ENCODE results near the gene PRSS33. TPM values are rescaled to one million over a fixed set of nuclear protein-coding genes. Genes with fewer than 3 reads are reported as not detected.

PRSS33 gene, protein sequence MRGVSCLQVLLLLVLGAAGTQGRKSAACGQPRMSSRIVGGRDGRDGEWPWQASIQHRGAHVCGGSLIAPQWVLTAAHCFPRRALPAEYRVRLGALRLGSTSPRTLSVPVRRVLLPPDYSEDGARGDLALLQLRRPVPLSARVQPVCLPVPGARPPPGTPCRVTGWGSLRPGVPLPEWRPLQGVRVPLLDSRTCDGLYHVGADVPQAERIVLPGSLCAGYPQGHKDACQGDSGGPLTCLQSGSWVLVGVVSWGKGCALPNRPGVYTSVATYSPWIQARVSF
- total RNA-seq: not detected in 2 replicates

DNA sequence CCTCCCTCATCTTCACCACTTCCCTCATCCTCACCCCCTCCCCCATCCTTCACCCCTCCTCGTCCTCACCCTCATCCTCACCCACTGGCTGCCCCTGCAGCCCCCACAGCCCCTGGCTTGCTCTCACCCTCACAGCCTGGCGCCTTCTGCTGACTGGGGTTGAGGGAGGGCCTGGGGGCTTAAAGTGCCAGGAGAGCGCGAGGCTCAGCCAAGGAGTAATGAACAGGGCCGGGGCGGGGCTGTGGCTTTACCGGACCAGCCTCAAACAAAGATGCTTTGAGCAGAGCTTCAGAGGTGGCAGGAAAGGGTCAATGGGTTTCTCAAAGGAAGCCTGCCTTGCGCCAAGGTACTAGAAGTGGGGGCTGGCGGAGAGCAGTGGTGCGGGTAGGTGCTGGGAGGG is at the start of gene PRSS33:
Gene PRSS33 (minus strand): TSS at position 155 of the 400 bp plus-strand sequence. CDS start 1,013 bp downstream, outside the sequence.
- DNase-seq (ENCODE audit: low read depth in 2 of 2): no peak

DNA sequence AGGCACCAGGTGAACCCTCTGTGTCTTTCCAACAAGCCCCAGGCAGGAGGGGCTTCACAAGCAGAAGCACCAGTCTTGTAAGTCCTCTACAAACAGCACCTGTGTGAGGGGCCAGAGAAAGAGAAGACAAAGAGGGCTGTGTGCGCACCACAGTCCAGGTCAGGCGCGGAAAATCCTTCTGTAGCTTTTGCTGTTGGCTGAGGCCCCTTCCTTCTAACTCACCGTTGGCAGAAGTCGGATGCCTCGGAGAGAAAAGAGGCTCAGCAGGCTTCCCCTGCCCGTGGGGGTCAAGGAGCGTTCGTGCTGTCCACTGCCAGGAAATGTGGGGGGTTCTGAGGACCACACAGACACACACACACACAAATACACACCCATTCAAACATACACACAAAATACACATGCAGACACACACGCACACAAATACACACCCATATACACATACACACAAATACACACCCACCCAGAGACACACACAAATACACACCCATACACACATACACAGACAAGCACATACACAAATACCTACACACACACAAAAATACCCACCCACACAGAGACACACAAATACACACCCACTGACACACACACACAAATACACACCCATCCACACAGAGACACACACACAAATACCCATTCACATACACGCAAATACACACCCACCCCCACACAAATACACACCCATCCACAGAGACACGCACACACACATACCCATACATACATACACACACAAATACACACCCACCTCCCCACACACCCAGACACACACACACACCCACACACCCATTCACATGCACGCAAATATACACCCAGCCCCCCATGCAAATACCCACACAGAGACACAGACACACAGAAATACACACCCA is 49.5 kb upstream of the PRSS33 start:
- DNase-seq (ENCODE audit: low read depth in 2 of 2): no peak

DNA sequence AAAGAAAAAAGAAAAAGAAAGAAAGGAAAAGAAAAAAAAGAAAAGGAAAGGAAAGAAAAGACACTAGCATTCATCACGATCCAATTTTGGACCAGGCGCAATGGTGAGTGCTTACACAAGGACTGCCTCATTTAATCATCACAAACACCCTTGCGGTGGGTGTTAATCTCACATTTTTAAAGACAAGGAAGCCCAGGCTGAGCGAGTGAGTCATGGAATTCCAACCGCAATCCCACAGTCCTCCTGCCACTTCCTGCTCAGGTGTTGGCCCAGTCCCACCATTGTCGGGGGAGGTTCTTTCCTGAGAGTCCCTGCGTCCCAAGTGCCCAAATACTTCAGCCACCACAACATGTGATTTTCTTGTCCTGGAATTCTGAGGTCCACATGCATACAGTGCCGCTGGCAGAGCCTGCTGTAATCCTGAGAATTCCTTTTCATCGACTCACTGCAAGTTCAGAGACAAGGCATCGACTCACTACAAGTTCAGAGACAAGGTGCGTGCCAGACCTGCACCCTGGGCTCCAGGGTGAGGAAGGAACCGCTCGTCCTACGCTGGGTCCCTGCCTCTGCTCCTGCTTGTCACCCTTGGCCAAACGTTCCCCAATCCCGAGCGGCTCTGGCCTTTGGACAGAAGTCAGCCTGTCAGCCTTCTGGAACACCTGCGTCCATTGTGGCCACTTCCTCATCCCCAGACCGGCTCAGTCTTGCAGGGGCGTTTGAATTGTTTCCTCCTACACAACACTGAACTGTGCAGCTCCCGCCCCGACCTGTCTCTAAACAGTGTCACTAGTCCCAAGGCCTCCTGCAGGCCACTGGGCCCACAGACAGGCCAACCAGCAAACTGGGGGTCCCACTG is 48.5 kb upstream of the PRSS33 start:
- peak; percentile 54 to 80 for DNase-seq (ENCODE audit: low read depth in 2 of 2)

DNA sequence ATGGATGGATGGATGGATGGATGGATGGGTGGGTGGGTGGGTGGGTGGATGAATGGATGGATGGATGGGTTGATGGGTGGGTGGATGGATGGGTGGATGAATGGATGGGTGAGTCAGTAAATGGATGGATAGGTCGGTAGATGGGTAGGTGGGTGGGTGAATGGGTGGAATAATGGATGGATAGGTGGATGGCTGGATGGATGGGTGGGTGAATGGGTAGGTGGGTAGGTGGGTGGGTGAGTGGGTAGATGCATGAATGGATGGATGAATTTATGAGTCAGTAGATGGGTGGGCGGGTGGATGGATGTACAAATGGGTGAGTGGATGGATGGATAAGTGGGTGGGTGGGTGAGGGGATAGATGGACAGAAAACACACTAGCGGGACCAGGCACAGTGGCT is 47.6 kb upstream of the PRSS33 start:
- DNase-seq (ENCODE audit: low read depth in 2 of 2): no peak

DNA sequence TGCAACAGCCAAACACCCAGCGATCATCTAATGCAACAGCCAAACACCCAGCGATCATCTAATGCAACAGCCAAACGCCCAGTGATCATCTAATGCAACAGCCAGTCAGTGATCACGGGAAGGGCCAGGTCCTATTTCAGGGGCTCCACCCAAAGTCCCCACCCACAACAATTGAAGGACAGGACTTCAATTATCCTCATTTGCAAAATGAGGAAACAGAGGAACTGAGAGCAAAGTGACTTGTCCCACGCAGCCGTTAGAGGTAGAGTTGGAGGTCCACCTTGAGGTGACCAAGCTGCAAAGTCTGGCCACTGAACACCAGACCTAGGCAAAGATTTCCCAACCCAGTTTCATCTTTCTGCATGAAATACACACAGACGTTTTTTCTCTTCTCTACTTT is 46.4 kb upstream of the PRSS33 start:
- no peak for DNase-seq (ENCODE audit: low read depth in 2 of 2)

DNA sequence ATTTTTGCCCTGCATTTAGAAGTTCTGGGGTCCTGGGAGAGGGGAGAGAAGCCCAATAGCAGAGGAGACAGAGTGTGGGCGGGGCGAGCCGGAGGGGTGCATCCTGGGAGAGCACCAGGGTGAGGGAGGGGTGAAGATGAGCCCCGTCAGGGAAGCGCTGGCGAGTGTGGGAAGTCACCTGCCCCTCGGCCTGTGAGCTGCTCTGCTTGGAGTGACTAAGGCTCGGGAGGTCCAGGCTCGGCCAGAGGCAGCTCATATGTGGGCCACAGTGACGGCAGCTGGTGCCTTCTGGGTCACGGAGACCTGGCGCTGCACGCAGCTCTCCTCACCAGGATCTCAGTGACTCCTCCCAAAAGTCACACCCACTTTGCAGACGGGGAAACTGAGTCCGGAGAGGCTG is 43.8 kb upstream of the PRSS33 start:
- no peak for DNase-seq (ENCODE audit: low read depth in 2 of 2)

DNA sequence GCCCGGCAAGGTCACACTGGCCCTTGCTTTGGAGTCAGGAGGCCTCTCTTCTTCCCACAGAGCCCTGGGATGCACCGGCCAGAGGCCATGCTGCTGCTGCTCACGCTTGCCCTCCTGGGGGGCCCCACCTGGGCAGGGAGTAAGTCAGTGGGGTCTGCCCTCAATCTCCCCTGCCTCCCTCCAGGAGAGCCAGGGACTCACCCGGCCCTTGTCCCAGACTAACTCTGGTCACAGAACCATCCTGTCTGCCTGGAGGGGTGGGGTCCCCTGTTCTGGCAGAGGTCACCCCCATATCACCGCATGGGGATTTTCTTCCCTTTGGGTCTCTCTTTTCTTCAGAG is 43.0 kb upstream of the PRSS33 start:
- no peak for DNase-seq (ENCODE audit: low read depth in 2 of 2)

DNA sequence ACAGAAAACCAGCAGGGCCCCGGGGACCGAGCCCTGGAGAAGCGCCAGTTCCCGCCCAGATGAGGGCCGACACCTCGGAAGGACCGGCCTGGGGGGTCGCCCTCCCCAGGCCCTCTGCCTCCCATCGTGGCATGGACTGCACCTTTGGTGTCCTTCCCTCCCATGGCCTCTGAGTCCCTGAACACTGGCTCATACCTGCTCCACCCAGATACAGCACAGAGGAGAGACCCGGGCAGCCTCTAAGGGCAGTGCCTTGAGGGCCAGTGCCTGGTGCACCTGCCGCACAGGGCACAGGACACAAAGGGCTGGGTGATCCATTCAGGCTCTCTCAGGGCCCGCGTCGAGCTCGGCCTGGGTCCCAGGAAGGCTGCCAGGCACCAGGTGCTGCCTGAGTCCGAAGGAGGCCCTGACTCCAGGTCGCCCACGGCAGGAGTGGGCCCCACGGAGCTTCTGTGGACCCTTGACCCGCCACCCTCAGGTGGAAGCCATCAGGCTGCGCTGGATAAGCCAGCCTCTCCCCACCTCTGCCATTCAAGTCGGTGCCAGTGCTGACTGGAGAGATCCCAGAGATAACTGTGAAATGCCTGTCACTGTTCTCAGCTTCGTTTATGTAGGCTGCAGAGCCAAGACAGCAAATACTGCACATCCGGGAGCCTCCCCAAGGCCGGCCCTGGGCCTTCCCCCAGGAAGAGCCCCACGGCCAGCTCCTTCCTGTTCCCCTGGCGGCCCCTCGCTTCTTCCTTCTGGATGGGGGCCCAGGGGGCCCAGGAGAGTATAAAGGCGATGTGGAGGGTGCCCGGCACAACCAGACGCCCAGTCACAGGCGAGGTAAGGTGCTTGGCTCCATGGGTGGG is 42.4 kb upstream of the PRSS33 start, which contains the start of gene ZG16B:
Gene ZG16B (plus strand): TSS at position 803 of the 854 bp plus-strand sequence. CDS start 139 bp downstream, outside the sequence.
- peak in 1 of 2 donors; percentile 24 for DNase-seq (ENCODE audit: low read depth in 2 of 2)

DNA sequence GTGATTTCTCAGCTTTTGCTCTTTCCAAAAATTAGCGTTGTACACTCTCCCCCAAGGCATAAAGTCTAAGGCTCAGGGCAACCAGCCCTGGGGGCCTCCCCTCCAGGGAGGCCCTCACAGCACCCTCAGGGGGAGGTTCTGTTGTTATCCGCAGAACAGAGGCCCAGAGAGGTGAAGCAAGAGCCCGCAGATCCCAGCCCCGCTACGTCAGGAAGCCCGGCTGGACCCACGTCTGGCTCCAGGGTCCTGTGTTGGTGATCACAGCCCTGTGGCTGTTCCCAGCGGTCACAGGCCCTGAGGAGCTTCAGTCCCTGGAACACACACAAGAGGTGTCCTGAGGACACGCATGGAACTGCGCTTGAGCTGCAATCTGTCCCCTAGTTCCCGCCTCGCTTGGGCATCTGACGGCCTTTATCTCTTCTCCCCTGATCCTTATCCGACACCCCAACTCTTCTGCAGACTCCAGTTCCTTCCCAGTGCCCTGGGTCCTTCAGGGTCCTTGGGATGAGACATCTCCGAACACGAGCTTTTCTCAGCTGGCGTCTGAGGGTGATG is 41.6 kb upstream of the PRSS33 start:
- DNase-seq (ENCODE audit: low read depth in 2 of 2): no peak

DNA sequence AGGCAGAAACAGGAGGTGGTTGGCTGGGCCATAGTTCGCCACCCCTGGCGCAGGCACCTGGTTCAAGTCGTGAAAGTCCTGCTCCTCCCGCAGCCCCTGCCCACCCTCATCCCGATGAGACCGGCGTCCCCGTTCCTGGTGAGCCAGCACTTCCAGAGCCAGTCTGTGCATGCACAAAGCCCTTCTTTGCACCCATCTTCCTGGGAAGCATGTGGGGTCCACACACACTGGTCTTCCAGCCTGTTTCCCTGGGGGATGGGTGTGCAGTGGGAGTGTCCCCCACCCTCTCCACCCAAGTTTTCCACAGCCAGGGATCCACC is 41.1 kb upstream of the PRSS33 start:
- no peak for DNase-seq (ENCODE audit: low read depth in 2 of 2)

DNA sequence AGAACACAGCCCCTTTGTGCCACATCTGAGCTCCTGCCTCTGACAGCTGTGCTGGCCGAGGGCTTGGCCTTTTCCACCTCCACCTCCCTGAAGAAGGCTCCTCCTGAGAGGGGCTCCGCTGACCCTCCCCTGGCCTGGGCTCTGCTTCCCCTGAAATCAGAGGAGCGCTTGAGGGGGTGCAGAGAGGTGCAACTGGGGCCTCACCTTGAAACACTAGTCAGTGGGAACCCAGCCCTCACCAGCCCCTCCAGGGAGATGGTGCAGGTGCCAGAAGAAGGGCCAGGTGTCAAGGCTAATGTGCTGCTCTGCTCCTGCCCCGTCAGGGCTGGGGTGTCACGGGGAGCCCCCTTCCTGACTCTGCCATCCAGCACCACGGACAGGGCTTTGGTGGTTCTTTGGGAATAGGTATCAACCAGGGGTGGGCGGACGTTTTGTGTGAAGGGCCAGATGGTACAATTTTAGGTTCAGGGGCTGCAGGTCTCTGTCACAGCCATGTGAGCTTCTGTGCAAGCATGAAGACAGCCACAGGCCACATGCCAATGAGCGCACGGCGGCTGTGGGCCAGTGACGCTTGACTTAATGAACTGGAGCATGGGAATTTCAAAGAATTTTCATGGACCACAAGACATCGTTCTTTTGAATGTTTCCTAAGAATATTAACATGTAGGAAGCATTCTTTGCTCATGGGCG is 40.6 kb upstream of the PRSS33 start:
- no peak for DNase-seq (ENCODE audit: low read depth in 2 of 2)

DNA sequence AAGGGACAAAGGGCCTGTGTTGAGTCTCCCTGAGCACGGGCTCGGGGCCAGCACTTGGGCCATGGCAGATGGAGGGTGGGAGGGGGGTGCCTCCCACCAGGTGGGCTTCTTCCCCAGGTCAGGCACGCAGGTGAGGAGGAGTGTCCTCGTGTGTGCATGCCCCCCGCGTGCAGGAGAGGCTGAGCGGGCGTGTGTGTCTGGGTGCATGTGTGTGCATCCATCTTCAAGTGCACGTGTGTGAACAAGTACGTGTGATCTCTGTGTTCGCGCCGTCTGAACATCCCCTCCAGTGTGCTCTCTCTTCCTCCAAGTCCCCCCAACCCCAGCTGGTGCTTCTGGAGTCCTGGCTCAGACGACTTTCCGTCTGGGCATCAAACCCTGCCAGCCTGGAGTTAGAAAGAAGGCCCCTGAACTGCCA is 40.0 kb upstream of the PRSS33 start:
- no peak for DNase-seq (ENCODE audit: low read depth in 2 of 2)

DNA sequence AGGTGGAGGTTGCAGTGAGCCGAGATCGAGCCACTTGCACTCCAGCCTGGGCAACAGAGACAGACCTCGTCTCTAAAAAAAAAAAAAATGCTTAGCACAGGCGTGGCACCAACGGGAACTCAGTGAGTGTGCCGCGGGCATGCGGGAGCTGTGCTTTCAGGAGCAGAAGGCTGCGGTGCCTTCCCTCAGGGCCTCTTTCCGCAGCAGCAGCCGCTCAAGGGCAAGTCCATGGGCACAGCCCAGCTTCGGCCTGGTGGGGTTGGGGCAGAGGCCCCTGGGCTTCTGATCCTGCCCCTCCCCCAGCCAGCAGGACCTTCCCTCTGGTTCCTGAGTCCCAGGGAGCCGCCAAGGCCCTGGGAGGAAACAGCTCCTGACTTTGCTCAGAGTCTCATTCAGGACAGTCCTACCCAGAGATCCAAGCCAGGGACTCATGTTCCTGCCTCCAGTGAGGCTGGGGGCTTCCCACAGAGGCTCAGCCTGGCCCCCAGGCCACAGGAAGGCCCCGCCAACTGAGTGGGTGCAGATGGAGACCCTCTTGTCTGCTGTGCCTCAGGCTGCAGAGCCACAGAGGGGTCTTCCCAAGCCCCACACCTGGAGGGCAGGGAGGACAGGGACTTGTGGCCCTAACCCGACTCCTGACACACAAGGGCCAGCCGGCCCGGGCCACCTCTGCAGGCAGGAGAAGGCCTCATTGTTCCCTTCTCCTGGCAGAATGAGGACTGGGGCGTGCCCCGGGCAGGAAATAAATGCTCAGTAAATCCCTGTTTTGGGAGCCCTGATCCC is 39.4 kb upstream of the PRSS33 start:
- no peak for DNase-seq (ENCODE audit: low read depth in 2 of 2)

DNA sequence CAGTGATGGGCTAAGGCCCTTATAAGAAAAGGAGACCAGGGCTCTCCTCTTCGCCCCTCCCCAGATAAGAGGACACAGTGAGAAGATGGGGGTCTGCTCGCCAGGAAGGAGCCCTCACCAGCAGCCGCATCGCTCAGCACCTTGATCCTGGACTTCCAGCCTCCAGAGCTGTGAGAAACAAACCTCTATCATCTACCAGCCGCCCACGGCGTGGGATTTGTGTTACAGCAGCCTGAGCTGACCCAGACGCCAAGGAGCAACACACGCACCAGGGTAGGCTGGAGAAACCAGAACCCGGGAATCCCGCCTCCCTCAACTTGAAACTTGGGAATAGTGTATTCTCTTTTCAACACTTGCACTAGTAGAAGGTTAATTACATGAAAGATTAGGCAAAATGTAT is 38.5 kb upstream of the PRSS33 start:
- no peak for DNase-seq (ENCODE audit: low read depth in 2 of 2)

DNA sequence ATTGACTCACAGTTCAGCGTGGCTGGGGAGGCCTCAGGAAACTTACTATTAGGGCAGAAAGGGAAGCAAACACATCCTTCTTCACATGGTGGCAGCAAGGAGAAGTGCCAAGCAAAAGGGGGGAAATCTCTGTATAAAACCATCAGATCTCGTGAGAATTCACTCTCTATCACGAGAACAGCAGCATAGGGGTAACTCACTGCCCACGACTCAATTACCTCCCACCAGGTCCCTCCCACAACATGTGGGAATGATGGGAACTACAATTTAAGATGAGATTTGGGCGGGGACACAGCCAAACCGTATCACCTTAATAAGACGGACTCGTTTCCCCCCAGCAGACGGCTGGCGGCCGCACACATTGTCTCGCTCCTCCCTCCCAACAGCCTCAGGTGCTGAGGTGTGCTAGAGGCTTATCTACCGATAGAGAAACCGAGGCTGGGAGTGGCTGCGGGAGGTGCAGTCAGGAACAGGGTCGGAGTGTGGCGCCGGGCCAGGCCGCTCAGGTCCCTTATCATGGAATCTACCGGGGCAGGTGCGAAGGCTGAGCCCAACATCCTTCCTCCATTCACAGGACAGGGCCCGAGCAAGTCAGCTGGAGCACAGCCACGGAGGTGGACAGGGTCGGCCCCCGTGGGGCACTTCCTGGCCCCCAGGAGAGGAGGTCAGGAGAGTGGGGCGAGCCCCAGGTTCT is 37.8 kb upstream of the PRSS33 start:
- DNase-seq (ENCODE audit: low read depth in 2 of 2): no peak

DNA sequence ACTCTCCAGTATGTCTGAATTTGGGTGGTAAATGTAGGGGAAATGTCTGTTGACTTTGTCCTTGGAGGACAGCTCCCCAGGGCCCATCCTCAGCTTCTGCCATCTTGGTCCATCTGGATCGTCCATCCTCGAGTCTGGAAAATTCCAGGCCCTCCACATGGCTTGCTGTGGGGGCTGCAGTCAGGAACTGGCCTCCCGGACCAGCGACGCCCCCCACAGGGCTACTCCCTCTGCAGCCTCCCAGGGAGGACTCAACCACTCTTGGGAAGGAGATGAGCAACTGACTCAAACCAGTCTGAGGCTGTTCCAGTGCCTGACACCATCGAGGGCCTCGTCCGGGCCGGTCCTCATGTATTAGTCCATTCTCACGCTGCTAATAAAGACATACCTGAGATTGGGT is 37.3 kb upstream of the PRSS33 start:
- DNase-seq (ENCODE audit: low read depth in 2 of 2): no peak

DNA sequence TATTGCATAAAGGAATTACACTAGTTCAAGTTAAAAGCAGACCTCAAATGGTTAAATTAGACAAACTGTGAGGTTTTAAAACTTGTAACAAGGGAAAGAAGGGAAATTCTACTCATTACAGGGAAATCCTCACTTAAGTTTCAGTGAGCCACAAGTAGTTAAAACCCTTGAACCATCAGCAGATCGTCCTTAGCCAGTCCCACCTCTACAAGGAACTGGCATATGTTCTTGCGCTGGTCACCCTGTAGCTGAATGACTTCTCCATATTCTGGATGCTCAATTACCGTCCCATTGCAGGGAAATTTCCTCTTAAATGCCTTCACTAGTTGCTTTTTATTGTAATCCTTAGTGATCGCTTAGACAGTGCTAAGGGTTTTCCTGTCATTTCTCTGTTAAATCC is 35.1 kb upstream of the PRSS33 start:
- DNase-seq (ENCODE audit: low read depth in 2 of 2): no peak

DNA sequence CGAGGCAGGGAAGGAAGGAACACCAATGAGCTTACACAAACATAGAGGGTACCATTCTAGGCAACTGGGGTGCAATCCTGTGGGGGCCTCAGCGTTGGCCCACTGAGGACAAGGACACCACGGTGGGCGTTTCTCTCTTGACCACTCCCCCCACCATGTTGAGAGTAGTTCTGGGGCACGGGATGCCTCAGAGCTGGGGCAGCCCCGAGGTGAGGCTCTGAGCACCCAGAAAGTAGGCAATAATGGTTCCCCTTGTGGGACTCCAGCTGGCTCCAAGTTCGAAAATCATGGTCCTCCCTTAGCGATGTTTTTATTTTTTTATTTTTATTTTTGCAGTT is 34.8 kb upstream of the PRSS33 start:
- no peak for DNase-seq (ENCODE audit: low read depth in 2 of 2)

All from lung microvascular endothelial cell (primary cell).